GM20431 (cell line): ENCODE results near the gene LTB.

Source experiments
- in situ Hi-C: fragments of 300-500 bp; cut with MseI, MboI; formaldehyde crosslinking; loops from one replicate; pipeline ENCODE4 v1.15.0; 2020; ENCODE audit warnings: low sequenced_read_pairs; ENCODE audit not compliant: unreplicated experiment

The LTB gene

GRCh38 chr6:31533455-31533841, 48.8 kb downstream of the LTB start:
- in situ Hi-C loops: no loop called here

DNA sequence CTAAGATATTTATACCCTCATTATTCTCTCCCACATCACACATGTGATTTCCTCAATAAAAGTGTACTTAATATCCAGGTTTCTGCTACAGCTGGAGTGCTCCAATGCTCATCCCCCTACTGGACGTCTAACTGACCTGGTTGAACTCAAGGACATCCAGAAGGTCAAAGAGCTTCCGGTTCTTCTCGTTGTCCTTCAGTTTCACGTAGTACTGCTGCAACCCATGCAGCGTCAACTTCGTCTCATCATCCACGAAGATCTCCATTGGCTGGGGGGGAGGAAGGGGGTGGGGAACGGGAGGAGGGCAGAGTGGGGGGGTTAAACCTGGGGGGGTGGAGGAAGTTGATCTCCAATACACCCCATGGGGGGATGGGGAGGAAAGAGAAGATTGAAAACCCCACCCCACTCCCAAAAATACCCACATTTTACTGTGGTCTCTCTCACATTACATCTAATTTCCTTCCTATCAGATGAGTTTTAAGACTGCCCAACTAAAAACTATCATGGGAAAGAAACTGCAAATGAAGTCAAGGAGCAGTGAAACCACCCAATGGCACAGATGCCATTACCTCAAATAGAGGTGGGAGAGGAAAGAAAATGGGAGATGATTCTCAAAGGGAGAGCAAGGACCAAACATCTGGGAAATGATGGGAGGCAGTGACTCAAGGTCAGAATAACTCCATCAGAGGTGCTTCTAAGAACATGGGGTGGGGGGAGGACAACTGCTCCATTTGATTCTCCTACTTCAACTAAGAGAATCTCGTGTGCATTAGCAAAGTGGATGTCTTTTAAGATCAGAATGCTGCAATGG, 49.4 kb downstream of the LTB start:
- in situ Hi-C loops: no loop called here

DNA sequence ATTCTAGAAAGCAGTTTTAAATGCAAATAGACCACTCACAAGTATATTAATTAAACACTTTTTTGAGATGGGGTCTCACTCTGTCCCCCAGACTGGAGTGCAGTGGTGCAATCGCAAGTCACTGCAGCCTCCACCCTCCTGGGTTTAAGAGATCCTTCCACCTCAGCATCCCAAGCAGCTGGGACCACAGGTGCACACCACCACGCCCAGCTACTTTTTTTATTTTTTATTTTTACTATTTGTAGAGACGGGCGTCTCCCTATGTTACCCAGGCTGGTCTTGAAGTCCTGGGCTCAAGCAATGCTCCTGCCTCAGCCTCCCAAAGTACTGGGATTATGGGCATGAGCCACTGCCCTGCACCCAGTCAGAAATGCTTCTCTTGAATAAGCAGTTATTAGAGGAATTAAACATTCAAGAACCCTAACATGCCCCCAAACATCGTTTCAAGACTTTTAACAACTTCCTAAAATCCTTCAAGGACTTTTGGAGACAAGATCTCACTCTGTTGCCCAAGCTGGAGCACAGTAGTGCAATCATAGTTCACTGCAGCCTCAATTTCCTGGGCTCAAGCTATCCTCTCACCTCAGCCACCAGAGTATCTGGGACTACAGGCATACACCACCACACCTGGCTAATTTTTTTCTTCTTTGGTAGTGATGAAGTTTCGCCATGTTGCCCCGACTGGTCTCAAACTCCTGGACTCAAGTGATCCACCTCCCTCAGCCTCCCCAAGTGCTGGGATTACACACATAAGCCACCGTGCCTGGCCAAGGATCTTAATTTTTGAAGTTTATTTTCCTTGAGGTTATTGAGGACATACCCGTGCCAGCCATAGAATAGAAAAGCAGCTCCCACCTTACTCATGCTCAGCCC, 50.2 kb downstream of the LTB start:
- in situ Hi-C loops: no loop called here

DNA sequence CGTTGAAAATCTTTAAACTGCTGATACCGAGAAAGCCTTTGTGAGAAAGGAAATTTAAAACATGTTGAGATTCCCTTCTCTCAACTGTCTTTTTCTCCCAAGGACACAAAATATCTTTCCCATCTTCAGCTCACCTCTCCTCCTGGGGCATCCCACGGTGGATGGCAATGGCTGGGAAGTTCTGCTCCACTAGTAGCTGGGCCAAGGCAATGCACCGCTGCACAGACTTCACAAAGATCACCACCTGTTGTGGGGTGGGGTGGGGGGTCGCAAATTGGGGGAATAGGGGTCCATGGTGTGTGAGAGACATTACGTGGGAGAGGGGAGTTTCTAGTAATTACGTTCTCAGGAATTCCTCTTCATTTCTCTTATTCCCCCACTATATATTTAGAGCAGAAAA, 51.1 kb downstream of the LTB start:
- in situ Hi-C loops: no loop called here

GRCh38 chr6:31530659-31531058, 51.6 kb downstream of the LTB start:
- in situ Hi-C loops: no loop called here
